Vagina (tissue), 2 donors: ENCODE measurements around the gene MB.

Source experiments
- POLR2A ChIP-seq, 2 donors: fragments of 450-650 bp; IDR thresholded peaks; one replicate each; pipeline ENCODE4 v1.6.1; 2017; ENCODE audit warnings: antibody characterized with exemption in 2 of 2, mild to moderate bottlenecking in 2 of 2, moderate library complexity in 2 of 2
- POLR2AphosphoS5 ChIP-seq, 2 donors: sonication (generic); formaldehyde crosslinking; IDR thresholded peaks; one replicate each; pipeline ENCODE4 v1.9.0; 2017; ENCODE audit warnings: antibody characterized with exemption in 2 of 2, mild to moderate bottlenecking in 2 of 2, low read depth in 1 of 2; ENCODE audit not compliant: insufficient read depth in 1 of 2

GRCh38 chr22:35564975-35565867, 51.9 kb downstream of the MB start:
- TF ChIP-seq POLR2A (IDR thresholded peaks at IDR 0.05): no peak
- no peak for TF ChIP-seq POLR2AphosphoS5 (IDR thresholded peaks at IDR 0.05; ENCODE audit: insufficient read depth in 1 of 2, low read depth in 1 of 2)
